Frontal cortex (tissue), 4 donors: Measurements from ENCODE around the gene RALGAPB. TPM values are rescaled to one million over a fixed set of nuclear protein-coding genes. Genes with fewer than 3 reads are reported as not detected.

Source experiments
- DNase-seq, 2 donors: peaks; one replicate each; pipeline ENCODE4 v3.0.0; 2012; ENCODE audit warnings: low spot score in 2 of 2
- FAIRE-seq: peaks from 2 replicates; lab custom pipeline; 2012; peaks lifted over from hg19 to GRCh38; lab: Jason Lieb, UNC
- total RNA-seq: library from RNA; depleted of rRNA; stranded (reverse); fragments of >200 nt; gene quantifications from one replicate; pipeline ENCODE4 v1.2.3, GENCODE V29; 2014
- donor health status: control.
- donor health status: control.
- donor health status: control.

The RALGAPB gene
- total RNA-seq, 1 donor from 2014 or later: 35.5 TPM

- no peak for DNase-seq
- no peak for FAIRE-seq
Observed at GRCh38 chr20:38536310-38536709, 63.7 kb downstream of the RALGAPB start.

- DNase-seq: no peak
- FAIRE-seq: no peak
Observed at GRCh38 chr20:38537176-38537575, 64.5 kb downstream of the RALGAPB start.

- FAIRE-seq (no peak), DNase-seq (no peak)
Observed at GRCh38 chr20:38538789-38539188, 66.1 kb downstream of the RALGAPB start.

- FAIRE-seq (no peak), DNase-seq (peak; percentile 7 to 17)
Observed at GRCh38 chr20:38543014-38543906, 70.6 kb downstream of the RALGAPB start.

- no peak for FAIRE-seq
Observed at GRCh38 chr20:38545771-38546170, 73.1 kb downstream of the RALGAPB start.

GRCh38 chr20:38547288-38548085 lies 74.8 kb downstream of the RALGAPB start:
- DNase-seq (no peak), FAIRE-seq (no peak)

More at GRCh38 chr20:38545771-38546170, 73.1 kb downstream of the RALGAPB start:
- no peak for DNase-seq

GRCh38 chr20:38548356-38549083 lies 75.9 kb downstream of the RALGAPB start:
- FAIRE-seq (no peak), DNase-seq (no peak)

- DNase-seq: no peak
- FAIRE-seq: no peak
Observed at GRCh38 chr20:38550274-38550673, 77.6 kb downstream of the RALGAPB start.

GRCh38 chr20:38551056-38551626 lies 78.5 kb downstream of the RALGAPB start:
- FAIRE-seq (no peak), DNase-seq (no peak)

GRCh38 chr20:38554986-38555385 lies 82.3 kb downstream of the RALGAPB start:
- FAIRE-seq (no peak), DNase-seq (no peak)

- FAIRE-seq (no peak), DNase-seq (no peak)
Observed at GRCh38 chr20:38555395-38555794, 82.8 kb downstream of the RALGAPB start.

GRCh38 chr20:38557174-38557573 lies 84.5 kb downstream of the RALGAPB start:
- DNase-seq (no peak), FAIRE-seq (no peak)

- DNase-seq (no peak), FAIRE-seq (no peak)
Observed at GRCh38 chr20:38558596-38559360, 86.1 kb downstream of the RALGAPB start.

- FAIRE-seq (no peak), DNase-seq (no peak)
Observed at GRCh38 chr20:38559764-38560163, 87.1 kb downstream of the RALGAPB start.

GRCh38 chr20:38563802-38564431 lies 91.3 kb downstream of the RALGAPB start:
- DNase-seq (no peak), FAIRE-seq (no peak)

- FAIRE-seq (no peak), DNase-seq (no peak)
Observed at GRCh38 chr20:38564680-38565079, 92.0 kb downstream of the RALGAPB start.

- DNase-seq: no peak
- FAIRE-seq: no peak
Observed at GRCh38 chr20:38566036-38566598, 93.5 kb downstream of the RALGAPB start.

GRCh38 chr20:38569747-38570525 lies 97.3 kb downstream of the RALGAPB start:
- FAIRE-seq (no peak), DNase-seq (no peak)
